SJCRH30 (cell line): ENCODE measurements around the gene PRKG1. TPM values are rescaled to one million over a fixed set of nuclear protein-coding genes. Genes with fewer than 3 reads are reported as not detected.
"Not testable (repeated sequence)": the region's sequence is repeated elsewhere in the genome, so short reads cannot be mapped to it uniquely, and the experiment has no call there.

Source experiments
- DNase-seq, 2 experiments: peaks; one replicate each; pipeline ENCODE4 v3.0.0-alpha.2; 2015 to 2020
- H3K27ac ChIP-seq: fragments of 250-450 bp; sonication (Bioruptor Pico); 2 replicates; pipeline ENCODE4 v1.5.1; 2020; ENCODE audit warnings: mild to moderate bottlenecking, moderate library complexity
- H3K27me3 ChIP-seq: fragments of 250-450 bp; sonication (Bioruptor Pico); 2 replicates; pipeline ENCODE4 v1.5.1; 2020; ENCODE audit warnings: mild to moderate bottlenecking, moderate library complexity
- H3K36me3 ChIP-seq: fragments of 250-450 bp; sonication (Bioruptor Pico); 2 replicates; pipeline ENCODE4 v1.5.1; 2020; ENCODE audit warnings: mild to moderate bottlenecking, moderate library complexity
- H3K4me1 ChIP-seq: fragments of 250-450 bp; sonication (Bioruptor Pico); 2 replicates; pipeline ENCODE4 v1.5.1; 2020; ENCODE audit warnings: mild to moderate bottlenecking, moderate library complexity
- H3K4me3 ChIP-seq: fragments of 250-450 bp; sonication (Bioruptor Pico); 2 replicates; pipeline ENCODE4 v1.5.1; 2020; ENCODE audit warnings: mild to moderate bottlenecking, moderate library complexity
- H3K9me3 ChIP-seq: fragments of 250-450 bp; sonication (Bioruptor Pico); replicated peaks from 2 replicates; pipeline ENCODE4 v1.5.1; 2020; ENCODE audit warnings: mild to moderate bottlenecking, moderate library complexity
- total RNA-seq: library from RNA; depleted of rRNA; stranded (reverse); fragments of >200 nt; shearing (Covaris generic); gene quantifications from 2 replicates; pipeline ENCODE4 v1.2.3, GENCODE V29; 2014

The PRKG1 gene
- total RNA-seq, 1 experiment from 2014 or later = 3.0 TPM

- no peaks in the 10 kb centered on the region for H3K36me3 ChIP-seq
- H3K4me1 ChIP-seq = peaks cover 5% of the 10 kb centered on the region; the same call in 1 of the 2 replicates
- H3K27ac ChIP-seq = no peak overlapping the region
- H3K9me3 ChIP-seq = no peaks in the 10 kb centered on the region
- no peaks in the 10 kb centered on the region for H3K27me3 ChIP-seq
- DNase-seq = no peak
- H3K4me3 ChIP-seq = no peak overlapping the region
Measured at GRCh38 chr10:52210161-52210560, 1135.9 kb downstream of the PRKG1 start.

- Histone ChIP-seq H3K36me3 (no peaks in the 10 kb centered on the region), H3K9me3 (no peaks in the 10 kb centered on the region), H3K4me3 (no peak overlapping the region), H3K27me3 (no peaks in the 10 kb centered on the region), H3K27ac (no peak overlapping the region), H3K4me1 (peaks cover 13% of the 10 kb centered on the region)
- DNase-seq = peak in 1 of 2 experiments; percentile 51
Measured at GRCh38 chr10:52212062-52212461, 1137.8 kb downstream of the PRKG1 start.

- H3K4me3 ChIP-seq = no peak overlapping the region
- peaks cover 20% of the 10 kb centered on the region for H3K4me1 ChIP-seq
- DNase-seq = no peak
- no peak overlapping the region for H3K27ac ChIP-seq
- H3K36me3 ChIP-seq = no peaks in the 10 kb centered on the region
- H3K27me3 ChIP-seq = no peaks in the 10 kb centered on the region
- no peaks in the 10 kb centered on the region for H3K9me3 ChIP-seq
Measured at GRCh38 chr10:52212802-52213201, 1138.5 kb downstream of the PRKG1 start.

- peaks cover 20% of the 10 kb centered on the region for H3K4me1 ChIP-seq
- peak; percentile 9 to 54 for DNase-seq
- H3K27ac ChIP-seq = no peak overlapping the region
- H3K4me3 ChIP-seq = no peak overlapping the region
- no peaks in the 10 kb centered on the region for H3K27me3 ChIP-seq
- no peaks in the 10 kb centered on the region for H3K9me3 ChIP-seq
- no peaks in the 10 kb centered on the region for H3K36me3 ChIP-seq
Measured at GRCh38 chr10:52213321-52213752, 1139.0 kb downstream of the PRKG1 start.

DNA sequence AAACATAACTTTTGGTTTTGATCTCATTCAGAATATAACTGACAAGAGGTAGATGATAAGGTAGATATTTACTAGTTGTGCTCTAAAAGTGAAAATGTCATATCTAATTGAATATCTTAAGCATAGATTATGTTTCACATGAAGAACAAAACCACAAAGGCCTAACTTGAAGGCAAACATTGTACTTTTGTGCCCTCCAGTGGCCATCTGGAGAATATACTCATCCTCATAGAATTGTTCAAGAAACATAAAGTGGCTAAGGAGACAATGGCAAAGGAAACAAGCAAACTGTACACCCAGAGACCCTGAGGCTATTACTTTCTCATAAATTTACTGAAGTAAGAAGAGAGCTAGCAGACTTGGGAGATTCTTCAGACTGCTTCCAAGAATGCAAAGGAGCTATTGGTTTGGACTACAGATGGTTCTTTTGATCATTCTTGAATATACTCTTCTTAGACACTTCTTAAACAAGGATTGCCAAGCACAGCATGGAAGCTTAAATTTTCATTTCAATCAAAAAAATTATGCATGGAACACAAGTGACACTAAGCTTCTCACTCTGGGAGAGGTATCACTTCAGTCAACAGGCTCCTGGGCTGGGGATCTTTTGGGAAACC is 1141.6 kb downstream of the PRKG1 start:
- Histone ChIP-seq H3K9me3 (no peaks in the 10 kb centered on the region), H3K27ac (peak overlapping the region; percentile 50; the same call in 1 of the 2 replicates), H3K4me1 (peaks cover 20% of the 10 kb centered on the region), H3K36me3 (no peaks in the 10 kb centered on the region), H3K4me3 (no peak overlapping the region), H3K27me3 (no peaks in the 10 kb centered on the region)
- peak; percentile 31 to 84 for DNase-seq

DNA sequence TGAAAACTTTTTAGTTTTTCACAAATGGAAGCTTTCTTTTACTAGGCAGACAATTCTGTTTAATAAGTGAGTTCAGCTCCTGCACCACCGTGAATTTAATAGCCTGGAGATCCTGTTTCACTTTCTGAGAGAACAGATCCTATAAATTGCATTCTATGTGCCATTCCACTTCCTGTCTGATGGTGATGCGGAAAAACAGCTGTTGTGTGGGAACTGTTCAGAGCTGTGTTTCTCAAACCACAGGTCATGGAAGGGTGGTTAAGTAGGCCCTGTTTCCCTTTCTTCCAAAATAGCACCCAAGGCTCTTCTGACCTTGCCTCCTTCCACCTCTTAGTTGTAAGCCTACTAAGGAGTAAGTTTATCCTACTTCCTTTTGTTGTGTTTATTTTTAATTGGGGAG is 1142.6 kb downstream of the PRKG1 start:
- Histone ChIP-seq H3K27me3 (no peaks in the 10 kb centered on the region), H3K36me3 (no peaks in the 10 kb centered on the region), H3K9me3 (no peaks in the 10 kb centered on the region), H3K4me3 (no peak overlapping the region), H3K27ac (peak overlapping the region; percentile 50), H3K4me1 (peaks cover 19% of the 10 kb centered on the region)
- peak; percentile 80 to 92 for DNase-seq

- Histone ChIP-seq H3K9me3 (no peaks in the 10 kb centered on the region), H3K27ac (peak overlapping the region; percentile 50), H3K27me3 (no peaks in the 10 kb centered on the region), H3K36me3 (no peaks in the 10 kb centered on the region), H3K4me3 (no peak overlapping the region), H3K4me1 (peaks cover 15% of the 10 kb centered on the region)
- DNase-seq = peak in 1 of 2 experiments; percentile 16
Measured at GRCh38 chr10:52217531-52217930, 1143.2 kb downstream of the PRKG1 start.

DNA sequence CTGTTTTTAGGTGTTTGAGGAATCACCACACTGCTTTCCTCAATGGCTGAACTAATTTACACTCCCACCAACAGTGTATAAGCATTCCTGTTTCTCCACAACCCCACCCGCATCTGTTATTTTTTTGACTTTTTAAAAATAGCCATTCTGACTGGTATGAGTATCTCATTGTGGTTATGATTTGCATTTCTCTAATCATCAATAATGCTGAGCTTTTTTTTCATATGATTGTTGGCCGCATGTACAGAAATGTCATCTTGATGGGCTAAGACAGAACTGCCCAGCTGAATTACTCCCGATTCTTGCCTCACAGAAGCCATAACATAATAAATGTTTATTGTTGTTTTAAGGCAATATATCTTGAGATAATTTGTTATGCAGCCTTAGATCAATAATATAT is 1146.7 kb downstream of the PRKG1 start:
- Histone ChIP-seq H3K36me3 (no peaks in the 10 kb centered on the region), H3K4me3 (no peak overlapping the region), H3K27me3 (no peaks in the 10 kb centered on the region), H3K9me3 (no peaks in the 10 kb centered on the region), H3K27ac (no peak overlapping the region), H3K4me1 (peaks cover 14% of the 10 kb centered on the region)
- DNase-seq = no peak

GRCh38 chr10:52221923-52222322 is 1147.6 kb downstream of the PRKG1 start:
- no peak for DNase-seq
- Histone ChIP-seq H3K36me3 (no peaks in the 10 kb centered on the region), H3K27me3 (no peaks in the 10 kb centered on the region), H3K4me1 (peaks cover 7% of the 10 kb centered on the region), H3K9me3 (no peaks in the 10 kb centered on the region), H3K4me3 (no peak overlapping the region), H3K27ac (no peak overlapping the region)

- no peak for DNase-seq
- H3K4me3 ChIP-seq = no peak overlapping the region
- no peaks in the 10 kb centered on the region for H3K9me3 ChIP-seq
- H3K27ac ChIP-seq = no peak overlapping the region
- no peaks in the 10 kb centered on the region for H3K27me3 ChIP-seq
- no peaks in the 10 kb centered on the region for H3K4me1 ChIP-seq
- no peaks in the 10 kb centered on the region for H3K36me3 ChIP-seq
Measured at GRCh38 chr10:52226197-52226847, 1152.0 kb downstream of the PRKG1 start.

GRCh38 chr10:52228556-52228955 is 1154.3 kb downstream of the PRKG1 start:
- H3K4me1 ChIP-seq = peaks cover 6% of the 10 kb centered on the region; the same call in 1 of the 2 replicates
- H3K36me3 ChIP-seq = no peaks in the 10 kb centered on the region
- no peak overlapping the region for H3K27ac ChIP-seq
- DNase-seq = no peak
- H3K27me3 ChIP-seq = no peaks in the 10 kb centered on the region
- no peaks in the 10 kb centered on the region for H3K9me3 ChIP-seq
- H3K4me3 ChIP-seq = no peak overlapping the region

- no peak overlapping the region for H3K4me3 ChIP-seq
- no peaks in the 10 kb centered on the region for H3K36me3 ChIP-seq
- peaks cover 6% of the 10 kb centered on the region; the same call in 1 of the 2 replicates for H3K4me1 ChIP-seq
- H3K27me3 ChIP-seq = no peaks in the 10 kb centered on the region
- H3K27ac ChIP-seq = no peak overlapping the region
- no peaks in the 10 kb centered on the region for H3K9me3 ChIP-seq
- no peak for DNase-seq
Measured at GRCh38 chr10:52229291-52229931, 1155.1 kb downstream of the PRKG1 start.

DNA sequence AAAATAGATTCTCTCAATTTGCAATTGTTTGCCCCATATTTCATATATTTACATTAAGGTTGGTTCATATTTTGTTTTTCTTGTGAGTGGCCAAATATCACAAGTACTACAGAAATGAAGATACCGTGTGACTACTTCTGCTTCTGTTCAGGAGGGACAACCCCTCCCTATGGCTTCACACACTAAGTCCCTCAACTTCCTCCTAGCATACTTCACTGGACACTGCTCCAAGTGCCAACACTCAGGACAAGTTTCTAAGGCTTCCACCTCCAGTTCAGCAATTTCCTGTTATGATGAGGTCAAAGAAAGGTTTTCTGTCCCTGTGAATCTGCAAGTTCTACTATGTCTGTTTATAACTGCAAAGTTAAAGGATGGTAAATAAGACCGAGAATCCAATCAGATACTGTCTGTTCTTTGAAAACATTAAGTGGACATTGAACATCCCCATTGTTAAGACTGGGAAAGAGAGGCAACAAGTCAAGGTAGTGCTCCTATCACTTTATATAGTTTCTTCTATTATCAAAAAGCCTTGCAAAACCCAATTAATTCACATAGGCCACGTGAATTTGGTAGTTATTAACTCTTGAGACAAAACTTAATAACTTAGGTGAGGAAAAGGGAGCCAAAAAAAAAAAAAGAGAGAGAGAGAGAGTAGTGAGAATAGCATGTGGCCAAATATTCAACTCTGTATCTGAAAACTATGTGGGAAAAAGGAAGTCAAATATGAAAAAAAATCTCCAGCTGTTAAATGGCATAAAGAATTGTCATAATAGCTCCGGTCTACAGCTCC is 1158.5 kb downstream of the PRKG1 start:
- H3K9me3 ChIP-seq = no peaks in the 10 kb centered on the region
- H3K36me3 ChIP-seq = no peaks in the 10 kb centered on the region
- no peak overlapping the region; the same call in 1 of the 2 replicates for H3K27ac ChIP-seq
- H3K4me3 ChIP-seq = peak overlapping the region; percentile 44
- DNase-seq = no peak
- peaks cover 6% of the 10 kb centered on the region; the same call in 1 of the 2 replicates for H3K4me1 ChIP-seq
- H3K27me3 ChIP-seq = no peaks in the 10 kb centered on the region

DNA sequence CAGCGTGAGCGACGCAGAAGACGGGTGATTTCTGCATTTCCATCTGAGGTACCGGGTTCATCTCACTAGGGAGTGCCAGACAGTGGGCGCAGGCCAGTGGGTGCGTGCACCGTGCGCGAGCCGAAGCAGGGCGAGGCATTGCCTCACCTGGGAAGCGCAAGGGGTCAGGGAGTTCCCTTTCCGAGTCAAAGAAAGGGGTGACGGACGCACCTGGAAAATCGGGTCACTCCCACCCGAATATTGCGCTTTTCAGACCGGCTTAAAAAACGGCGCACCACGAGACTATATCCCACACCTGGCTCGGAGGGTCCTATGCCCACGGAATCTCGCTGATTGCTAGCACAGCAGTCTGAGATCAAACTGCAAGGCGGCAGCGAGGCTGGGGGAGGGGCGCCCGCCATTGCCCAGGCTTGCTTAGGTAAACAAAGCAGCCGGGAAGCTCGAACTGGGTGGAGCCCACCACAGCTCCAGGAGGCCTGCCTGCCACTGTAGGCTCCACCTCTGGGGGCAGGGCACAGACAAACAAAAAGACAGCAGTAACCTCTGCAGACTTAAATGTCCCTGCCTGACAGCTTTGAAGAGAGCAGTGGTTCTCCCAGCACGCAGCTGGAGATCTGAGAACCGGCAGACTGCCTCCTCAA is 1159.2 kb downstream of the PRKG1 start:
- not testable (repeated sequence) for DNase-seq, H3K27ac ChIP-seq, H3K36me3 ChIP-seq, H3K4me1 ChIP-seq, H3K9me3 ChIP-seq, H3K27me3 ChIP-seq
- H3K4me3 ChIP-seq = peak overlapping the region; percentile 44
